HG02981 (cell line): ENCODE data around the gene RPS23.

Experiments
- ATAC-seq: cut with Tn5 transposase; IDR thresholded peaks from one replicate; pipeline ENCODE4 v1.9.1; 2021; ENCODE audit warnings: mild to moderate bottlenecking, moderate library complexity; ENCODE audit not compliant: unreplicated experiment

RPS23 gene

GRCh38 chr5:82277987-82278710 lies at the start of gene RPS23:
RPS23 (minus strand) TSS chr5:82278354; CDS start chr5:82278323, 31 bp downstream.
- ATAC-seq, result peak; percentile 93

DNA sequence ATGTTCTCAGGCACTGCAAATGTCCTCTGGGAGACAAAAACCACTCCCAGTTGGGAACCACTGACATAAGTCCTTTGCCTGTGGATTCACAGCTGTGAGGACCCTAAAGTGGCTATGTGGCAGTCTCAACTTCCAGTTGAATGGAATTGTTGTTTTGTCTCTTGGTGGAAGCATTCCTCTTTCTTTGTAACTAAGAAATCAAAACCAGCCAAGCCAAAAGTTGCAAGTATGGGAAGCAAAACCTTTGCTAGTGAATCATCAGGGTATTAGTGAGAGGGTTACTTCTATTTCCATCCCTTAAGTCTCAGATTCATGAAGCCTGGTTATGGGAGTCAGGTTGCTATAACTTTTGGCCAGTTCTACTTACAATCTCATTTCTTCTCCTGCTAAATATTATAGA lies 49.8 kb upstream of the RPS23 start:
- ATAC-seq, result no peak

DNA sequence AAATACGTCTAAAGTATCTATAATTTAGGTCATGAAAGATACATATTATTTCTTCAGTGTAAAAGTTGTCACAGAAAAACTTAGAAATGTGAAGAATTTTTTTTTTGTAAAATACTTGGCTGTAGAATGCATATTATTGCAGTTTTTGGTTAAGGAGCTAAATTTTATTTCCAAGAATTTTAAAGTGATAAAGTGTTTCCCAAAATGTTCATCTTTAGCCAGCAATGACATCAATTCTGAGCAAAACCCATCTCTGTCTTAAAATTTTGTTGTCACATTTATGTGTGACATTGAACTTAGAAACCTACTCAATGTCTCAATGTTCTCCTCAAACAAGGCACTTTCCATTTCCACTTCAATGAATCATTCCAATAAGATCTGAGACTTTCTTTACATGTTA lies 47.8 kb upstream of the RPS23 start:
- no peak for ATAC-seq

GRCh38 chr5:82325155-82325554 lies 47.0 kb upstream of the RPS23 start:
- no peak for ATAC-seq

DNA sequence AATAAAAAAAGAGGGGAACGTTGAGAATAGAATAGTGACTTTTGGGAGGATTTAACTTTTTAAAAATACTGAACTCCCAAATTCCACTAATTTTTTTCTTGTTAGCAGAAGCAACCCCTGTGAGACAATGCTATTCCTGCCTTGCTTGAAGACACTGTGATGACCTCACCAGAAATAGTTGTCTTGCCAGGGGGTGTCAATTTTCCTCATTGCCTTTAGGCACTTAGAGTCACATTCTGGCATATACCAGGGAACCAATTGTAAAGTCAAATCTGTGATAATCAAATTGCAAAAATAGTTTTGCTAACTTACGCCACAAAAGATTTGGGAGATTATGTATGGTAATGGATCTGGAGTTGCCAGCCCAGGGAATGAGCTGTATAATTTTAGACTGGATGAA lies 42.8 kb upstream of the RPS23 start:
- no peak for ATAC-seq

DNA sequence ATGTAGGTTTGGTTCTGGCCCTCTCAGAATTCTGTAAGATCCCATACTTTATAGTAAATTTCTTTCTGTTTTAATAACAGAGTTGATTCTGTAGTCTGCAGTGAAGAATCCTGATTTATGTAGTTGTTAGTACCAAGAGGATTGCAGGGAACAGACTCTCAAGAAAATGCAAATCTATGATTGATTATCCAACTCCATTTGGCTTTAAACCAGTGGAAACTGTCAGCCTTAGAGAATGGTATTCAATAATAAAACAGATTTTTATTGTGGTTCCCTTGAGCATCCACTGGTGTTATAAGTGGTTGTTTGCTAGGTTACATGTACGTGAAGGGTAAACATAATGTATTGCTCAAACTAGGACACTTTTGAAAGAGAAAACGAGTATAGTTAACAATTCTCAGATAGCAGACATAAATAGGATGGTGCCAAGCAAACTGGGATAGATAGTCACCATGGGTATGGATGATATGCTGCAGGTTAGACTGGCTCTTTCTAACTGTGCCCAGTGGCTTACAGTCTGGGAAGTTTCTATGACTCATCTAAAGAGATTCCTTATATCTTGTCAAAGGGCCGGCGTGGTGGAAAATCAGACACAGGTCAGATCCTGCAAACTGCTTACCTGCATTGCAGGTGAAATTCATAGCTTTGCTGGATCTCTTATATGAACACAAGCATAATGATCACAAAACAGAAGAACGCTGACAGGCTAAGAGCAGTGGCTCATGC lies 41.7 kb upstream of the RPS23 start:
- no peak for ATAC-seq

DNA sequence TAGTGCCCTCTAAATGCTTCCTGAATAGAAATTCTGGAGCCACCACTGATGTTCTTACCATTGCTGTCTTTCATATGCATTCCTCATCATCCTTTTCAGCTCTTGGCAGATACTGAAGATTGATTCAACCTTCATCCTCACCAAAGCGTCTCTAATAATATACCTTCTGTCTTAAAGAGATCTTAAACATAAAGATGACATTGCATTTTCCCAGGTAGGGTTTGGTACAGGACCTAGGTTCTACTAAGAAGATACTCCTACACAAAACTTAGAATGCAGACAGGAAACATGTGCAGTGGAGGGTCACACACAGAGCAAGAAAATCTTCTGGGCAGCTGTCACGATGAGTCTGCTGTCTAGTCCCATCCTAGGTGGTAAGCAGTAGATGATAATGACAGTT lies 41.0 kb upstream of the RPS23 start:
- no peak for ATAC-seq

DNA sequence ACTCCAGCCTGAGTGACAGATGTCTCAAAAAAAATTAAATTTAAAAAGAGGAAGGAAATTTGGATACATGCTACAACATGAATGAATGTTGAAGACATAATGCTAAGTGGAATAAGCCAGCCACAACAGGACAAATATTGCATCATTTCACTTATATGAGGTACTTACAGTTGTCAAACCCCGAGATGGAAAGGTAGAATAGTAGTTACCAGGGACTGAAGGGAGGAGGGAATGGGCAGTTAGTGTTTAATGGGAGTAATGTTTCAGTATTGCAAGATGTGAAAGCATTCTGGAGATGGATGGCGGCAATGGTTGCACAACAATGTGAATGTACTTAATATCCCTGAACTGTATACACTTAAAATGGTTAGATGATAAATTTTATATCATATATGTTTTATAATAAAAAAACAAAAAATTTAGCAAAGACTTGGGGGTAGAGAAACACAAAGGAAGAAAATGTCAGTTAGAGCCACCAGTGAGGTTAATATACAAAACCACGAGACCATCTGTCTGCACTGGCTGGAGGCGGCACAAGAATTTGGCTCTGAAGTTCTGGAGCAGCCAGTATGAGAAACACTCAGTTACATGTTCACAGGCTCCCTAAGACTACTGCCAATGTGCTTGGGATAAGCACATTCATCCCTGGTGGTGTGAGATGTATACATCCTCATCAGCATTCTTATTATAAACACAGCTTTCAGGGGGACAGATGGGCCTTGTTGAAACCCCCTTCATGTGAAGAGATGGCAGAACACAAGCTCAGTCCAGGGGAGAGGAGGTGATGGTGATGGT lies 37.0 kb upstream of the RPS23 start:
- no peak for ATAC-seq

GRCh38 chr5:82313016-82313415 lies 34.9 kb upstream of the RPS23 start:
- no peak for ATAC-seq

- ATAC-seq, result no peak
These were observed 34.3 kb upstream of the RPS23 start for GRCh38 chr5:82312373-82312856.

DNA sequence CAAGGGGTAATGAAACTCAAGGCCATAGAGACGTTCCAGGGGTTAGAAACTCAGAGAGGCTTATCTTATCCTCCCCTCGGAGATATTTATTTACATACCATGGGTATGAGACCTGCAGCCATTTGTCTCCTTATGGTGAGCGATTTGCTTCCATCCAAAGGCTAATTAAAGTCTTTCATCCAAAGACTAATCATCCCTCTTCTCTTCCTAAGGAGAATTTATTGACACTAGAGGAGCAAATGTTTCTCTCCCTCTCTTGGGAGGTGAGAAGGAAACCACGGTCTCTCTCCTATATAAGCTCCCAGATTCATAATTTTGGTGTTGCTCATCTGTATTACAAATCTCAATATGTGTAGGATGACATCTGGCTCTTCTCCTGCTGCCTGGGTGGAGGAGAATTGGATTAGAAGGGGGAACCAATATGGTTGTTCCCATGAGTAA lies 31.0 kb upstream of the RPS23 start:
- no peak for ATAC-seq

GRCh38 chr5:82308416-82308815 lies 30.3 kb upstream of the RPS23 start:
- ATAC-seq, result no peak

DNA sequence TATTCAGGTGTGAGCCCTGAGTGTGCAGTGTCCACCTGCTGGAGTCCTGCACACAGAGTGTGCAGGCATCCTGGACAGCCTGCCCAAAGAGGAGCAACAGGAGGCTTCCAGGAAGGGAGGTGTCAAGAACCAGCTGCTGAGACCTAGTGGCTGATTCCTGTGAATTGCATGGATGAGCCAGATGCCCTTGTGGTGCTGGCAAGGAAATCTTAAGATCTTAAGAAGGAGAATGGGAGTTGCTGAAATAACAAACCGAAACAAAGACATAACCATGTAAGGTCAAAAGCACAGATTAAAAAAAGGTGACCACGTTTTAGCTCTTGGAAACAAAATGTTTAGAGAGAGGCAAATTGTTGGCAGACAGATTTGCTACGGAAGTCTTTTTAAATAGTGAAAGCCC lies 29.3 kb upstream of the RPS23 start:
- ATAC-seq, result no peak

DNA sequence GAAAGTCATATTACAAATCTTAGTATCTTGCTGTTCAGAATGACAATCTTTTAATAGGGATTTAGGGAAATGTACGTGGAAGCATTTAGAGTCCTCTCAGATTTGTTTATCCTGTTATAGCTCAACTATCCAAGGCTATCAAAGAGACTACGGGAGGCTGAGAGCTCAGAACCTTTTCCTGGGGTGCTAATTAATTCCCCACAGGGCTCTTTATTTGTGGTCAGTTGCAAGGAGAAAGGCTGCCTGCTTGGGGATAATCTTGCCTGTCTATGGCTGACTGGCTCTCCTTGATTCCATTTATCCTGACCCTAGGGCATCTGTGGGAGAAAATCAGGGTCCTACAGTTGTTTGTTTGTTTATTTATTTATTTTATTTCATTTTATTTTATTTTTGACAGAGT lies 28.0 kb upstream of the RPS23 start:
- ATAC-seq, result no peak

GRCh38 chr5:82301190-82301589 lies 23.0 kb upstream of the RPS23 start:
- no peak for ATAC-seq

DNA sequence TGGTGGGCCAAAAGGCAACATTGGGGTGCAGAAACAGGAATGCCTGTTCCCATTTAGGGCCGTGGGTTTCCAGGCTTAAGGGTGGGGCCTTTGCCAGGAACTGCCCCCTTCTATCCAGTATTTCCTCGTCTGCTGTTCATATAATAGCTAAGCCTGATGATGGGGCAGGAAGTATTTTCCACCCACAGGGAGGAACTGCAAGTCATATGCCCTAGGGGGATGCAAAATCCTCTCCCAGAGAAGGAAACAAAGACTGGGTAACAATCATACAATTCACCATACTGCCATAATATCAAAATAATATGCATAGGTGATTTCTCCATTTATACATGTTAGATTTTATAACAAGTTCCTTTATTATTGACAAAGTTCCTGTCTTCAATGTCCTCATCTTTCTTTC lies 20.5 kb upstream of the RPS23 start:
- no peak for ATAC-seq

- ATAC-seq, result no peak
These were observed 19.6 kb upstream of the RPS23 start for GRCh38 chr5:82297711-82298110.

DNA sequence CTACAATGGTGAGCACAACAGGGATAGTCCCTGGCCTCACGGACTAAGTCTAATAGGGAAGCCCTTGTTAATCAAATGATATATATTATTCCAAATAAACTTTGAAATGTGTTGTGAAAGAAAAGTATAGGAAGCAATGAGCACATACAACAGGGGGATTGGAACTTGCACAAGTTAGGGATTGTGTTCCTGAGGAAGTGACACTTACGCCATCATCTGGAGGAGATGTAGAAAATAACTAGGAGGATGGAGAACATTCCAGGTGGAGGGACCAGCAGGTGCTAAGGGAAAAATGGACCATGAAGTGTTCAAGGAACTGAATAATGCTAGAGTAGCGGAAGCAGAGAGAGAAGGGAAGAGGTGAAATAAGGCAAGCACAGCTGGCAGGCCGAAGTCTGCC lies 18.8 kb upstream of the RPS23 start:
- no peak for ATAC-seq

GRCh38 chr5:82295959-82296531 lies 17.9 kb upstream of the RPS23 start:
- ATAC-seq, result no peak

GRCh38 chr5:82295144-82295543 lies 17.0 kb upstream of the RPS23 start:
- ATAC-seq, result no peak

- ATAC-seq, result no peak
These were observed 13.3 kb upstream of the RPS23 start for GRCh38 chr5:82291420-82291819.
